NB4 (cell line): ENCODE results near the gene SMAD7.

ENCODE experiments used
- DNase-seq: peaks from one replicate; pipeline ENCODE4 v3.0.0; 2010; ENCODE audit warnings: low read depth
- H3K4me3 ChIP-seq: one replicate; pipeline ENCODE4 v1.5.1; 2011; ENCODE audit warnings: mild to moderate bottlenecking, low read depth, low read length, moderate library complexity
- CTCF ChIP-seq: IDR thresholded peaks from one replicate; pipeline ENCODE4 v1.5.1; 2012; ENCODE audit warnings: low read depth, low read length
- MAX ChIP-seq: IDR thresholded peaks from 2 replicates; pipeline ENCODE4 v1.6.1; 2011; ENCODE audit warnings: low read depth, low read length
- MYC ChIP-seq: IDR thresholded peaks from 2 replicates; pipeline ENCODE4 v1.6.1; 2011; ENCODE audit warnings: low read depth, low read length
- POLR2A ChIP-seq: IDR thresholded peaks from 2 replicates; pipeline ENCODE4 v1.6.1; 2011; ENCODE audit warnings: mild to moderate bottlenecking; ENCODE audit not compliant: insufficient read length; ENCODE audit errors: extremely low read depth

The SMAD7 gene

GRCh38 chr18:48927286-48928080 is 23.3 kb downstream of the SMAD7 start:
- DNase-seq, result no peak
- TF ChIP-seq CTCF, result no peak
- no peak for TF ChIP-seq MYC
- no peak for TF ChIP-seq POLR2A
- no peak for TF ChIP-seq MAX
- no peak overlapping the region for H3K4me3 ChIP-seq

- DNase-seq, result no peak
- TF ChIP-seq MAX (no peak), CTCF (no peak), MYC (no peak), POLR2A (no peak)
- no peak overlapping the region for H3K4me3 ChIP-seq
Observed at GRCh38 chr18:48926420-48926857, 24.3 kb downstream of the SMAD7 start.

- no peak for TF ChIP-seq MYC
- TF ChIP-seq CTCF, result no peak
- no peak for TF ChIP-seq POLR2A
- TF ChIP-seq MAX, result no peak
- H3K4me3 ChIP-seq, result no peak overlapping the region
- DNase-seq, result no peak
Observed at GRCh38 chr18:48925491-48925780, 25.3 kb downstream of the SMAD7 start.

GRCh38 chr18:48924630-48925490 is 25.9 kb downstream of the SMAD7 start:
- no peak overlapping the region for H3K4me3 ChIP-seq
- TF ChIP-seq MYC, result no peak
- no peak for TF ChIP-seq MAX
- no peak for TF ChIP-seq CTCF
- TF ChIP-seq POLR2A, result no peak
- no peak for DNase-seq

GRCh38 chr18:48923746-48924629 is 26.8 kb downstream of the SMAD7 start:
- no peak for TF ChIP-seq CTCF
- TF ChIP-seq MYC, result no peak
- TF ChIP-seq MAX, result no peak
- no peak for TF ChIP-seq POLR2A
- DNase-seq, result peak; percentile 24
- H3K4me3 ChIP-seq, result no peak overlapping the region
